ENCODE data around the gene GFER. TPM values are rescaled to one million over a fixed set of nuclear protein-coding genes. Genes with fewer than 3 reads are reported as not detected.

GFER gene
- total RNA-seq, 2 donors from 2014 or later = 13.2 to 35.9 TPM

DNA sequence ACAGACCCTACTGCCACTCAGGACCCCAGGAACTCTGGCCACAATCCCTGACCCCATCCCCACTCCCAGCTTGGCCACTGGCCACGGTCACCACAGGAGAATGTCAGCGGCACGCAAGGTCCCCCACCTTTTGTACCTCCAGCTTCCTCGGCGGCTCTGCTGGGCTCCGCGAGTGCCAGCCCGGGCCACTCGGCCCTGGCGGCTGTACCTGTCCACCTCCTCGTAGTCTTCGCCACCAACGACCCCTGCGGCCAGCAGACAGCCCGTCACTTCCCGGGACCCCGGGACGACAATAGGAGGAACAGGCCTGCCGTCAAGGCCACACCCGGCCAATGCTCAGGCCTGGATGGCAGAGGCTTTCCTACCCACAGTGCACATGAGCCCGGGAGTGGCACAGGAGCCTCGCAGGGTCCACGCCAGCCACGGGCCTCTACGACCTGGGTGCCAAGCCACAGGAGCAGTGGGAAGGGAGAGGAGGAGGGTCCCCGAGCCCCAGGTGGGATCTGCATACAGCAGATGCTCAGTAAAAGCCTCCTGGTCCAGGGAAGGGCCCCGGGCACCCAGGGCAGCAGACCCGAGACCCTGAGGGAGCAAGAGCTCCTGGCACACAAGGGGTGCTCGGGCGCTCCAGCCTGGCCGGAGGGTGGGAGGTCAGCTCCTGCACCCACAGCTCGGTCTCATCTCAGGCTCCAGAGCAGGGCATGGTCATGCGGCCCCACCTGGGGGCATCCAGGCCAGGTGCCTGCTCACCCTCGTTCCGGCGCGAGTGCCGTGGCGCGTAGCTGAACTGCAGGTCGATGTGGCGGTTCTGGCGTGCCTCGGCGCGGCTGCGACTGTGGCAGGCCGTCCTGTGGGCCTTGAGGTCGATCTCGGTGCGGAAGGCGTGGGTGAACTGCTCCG is 17.7 kb downstream of the GFER start:
- Histone ChIP-seq H3K27me3 (no peaks in the 10 kb centered on the region), H3K4me1 (peaks cover 36% of the 10 kb centered on the region), H3K4me3 (no peak overlapping the region), H3K36me3 (replicated peaks in 1 of 2; ENCODE audit: insufficient read depth in 1 of 2, low read depth in 2 of 2) (peaks cover 33% of the 10 kb centered on the region in 2 donors), H3K27ac (no peak overlapping the region), H3K9me3 (no peaks in the 10 kb centered on the region)
- DNase-seq (no peak), ATAC-seq (no peak)
- 91 to 94% methylated on average over 31 to 51 of the region's 53 CpGs for WGBS, 2 donors
- intact Hi-C loops (cut with DNase I) = no loop called here
- TF ChIP-seq, protein P1, sequence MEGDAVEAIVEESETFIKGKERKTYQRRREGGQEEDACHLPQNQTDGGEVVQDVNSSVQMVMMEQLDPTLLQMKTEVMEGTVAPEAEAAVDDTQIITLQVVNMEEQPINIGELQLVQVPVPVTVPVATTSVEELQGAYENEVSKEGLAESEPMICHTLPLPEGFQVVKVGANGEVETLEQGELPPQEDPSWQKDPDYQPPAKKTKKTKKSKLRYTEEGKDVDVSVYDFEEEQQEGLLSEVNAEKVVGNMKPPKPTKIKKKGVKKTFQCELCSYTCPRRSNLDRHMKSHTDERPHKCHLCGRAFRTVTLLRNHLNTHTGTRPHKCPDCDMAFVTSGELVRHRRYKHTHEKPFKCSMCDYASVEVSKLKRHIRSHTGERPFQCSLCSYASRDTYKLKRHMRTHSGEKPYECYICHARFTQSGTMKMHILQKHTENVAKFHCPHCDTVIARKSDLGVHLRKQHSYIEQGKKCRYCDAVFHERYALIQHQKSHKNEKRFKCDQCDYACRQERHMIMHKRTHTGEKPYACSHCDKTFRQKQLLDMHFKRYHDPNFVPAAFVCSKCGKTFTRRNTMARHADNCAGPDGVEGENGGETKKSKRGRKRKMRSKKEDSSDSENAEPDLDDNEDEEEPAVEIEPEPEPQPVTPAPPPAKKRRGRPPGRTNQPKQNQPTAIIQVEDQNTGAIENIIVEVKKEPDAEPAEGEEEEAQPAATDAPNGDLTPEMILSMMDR (IDR thresholded peaks at IDR 0.05) = no peak

DNA sequence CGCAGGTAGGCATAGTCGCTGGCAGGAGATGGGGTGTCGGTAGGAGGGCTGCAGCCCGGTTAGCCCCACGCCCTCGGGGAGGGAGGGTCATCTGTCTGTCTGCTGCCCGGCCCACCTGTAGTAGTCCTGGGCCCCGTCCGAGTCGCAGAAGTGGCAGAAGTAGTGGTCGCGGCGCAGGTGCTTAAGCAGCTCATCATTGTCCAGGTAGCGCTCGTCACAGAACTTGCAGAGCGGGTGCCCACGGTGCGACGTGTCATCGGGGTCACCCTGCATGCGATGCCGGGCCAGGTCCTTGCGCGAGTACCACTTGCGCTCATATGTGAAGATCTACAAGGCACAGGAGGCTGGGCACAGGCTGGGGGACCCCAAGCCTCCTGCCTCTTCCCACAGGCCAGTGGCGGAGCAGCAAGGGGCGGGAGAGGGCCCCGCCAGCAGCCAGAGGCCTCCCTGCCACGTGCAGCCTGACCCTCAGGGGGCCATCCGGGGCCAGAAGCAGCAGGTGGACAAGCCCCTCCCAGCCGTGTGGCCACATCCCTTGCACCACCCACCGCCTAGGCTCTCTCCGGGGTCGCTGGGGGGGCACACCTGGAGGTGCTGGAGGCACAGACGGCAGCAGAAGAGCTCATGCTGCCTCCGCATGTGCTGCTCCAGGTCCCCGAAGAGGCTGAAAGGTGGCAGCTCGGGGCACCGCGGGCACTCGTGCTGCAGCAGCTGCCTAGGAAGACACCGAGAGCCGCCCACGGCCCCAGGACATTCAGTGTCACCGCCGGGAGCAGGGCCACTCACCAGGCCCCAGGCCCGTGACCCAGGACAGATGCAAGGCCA is 18.6 kb downstream of the GFER start:
- H3K9me3 ChIP-seq = no peaks in the 10 kb centered on the region
- intact Hi-C loops (cut with DNase I) = no loop called here
- DNase-seq = peak in 1 of 4 donors; percentile 12
- ATAC-seq = no peak
- H3K36me3 ChIP-seq (replicated peaks in 1 of 2; ENCODE audit: insufficient read depth in 1 of 2, low read depth in 2 of 2) = peaks cover 33% of the 10 kb centered on the region in 2 donors
- no peak overlapping the region for H3K4me3 ChIP-seq
- H3K4me1 ChIP-seq = peaks cover 45% of the 10 kb centered on the region
- WGBS, 2 donors = 86 to 94% methylated on average over 9 to 46 of the region's 47 CpGs
- H3K27ac ChIP-seq = no peak overlapping the region
- TF ChIP-seq, protein P1 (IDR thresholded peaks at IDR 0.05) = no peak
- no peak for TF ChIP-seq POLR2A (IDR thresholded peaks at IDR 0.05)
- no peaks in the 10 kb centered on the region for H3K27me3 ChIP-seq

DNA sequence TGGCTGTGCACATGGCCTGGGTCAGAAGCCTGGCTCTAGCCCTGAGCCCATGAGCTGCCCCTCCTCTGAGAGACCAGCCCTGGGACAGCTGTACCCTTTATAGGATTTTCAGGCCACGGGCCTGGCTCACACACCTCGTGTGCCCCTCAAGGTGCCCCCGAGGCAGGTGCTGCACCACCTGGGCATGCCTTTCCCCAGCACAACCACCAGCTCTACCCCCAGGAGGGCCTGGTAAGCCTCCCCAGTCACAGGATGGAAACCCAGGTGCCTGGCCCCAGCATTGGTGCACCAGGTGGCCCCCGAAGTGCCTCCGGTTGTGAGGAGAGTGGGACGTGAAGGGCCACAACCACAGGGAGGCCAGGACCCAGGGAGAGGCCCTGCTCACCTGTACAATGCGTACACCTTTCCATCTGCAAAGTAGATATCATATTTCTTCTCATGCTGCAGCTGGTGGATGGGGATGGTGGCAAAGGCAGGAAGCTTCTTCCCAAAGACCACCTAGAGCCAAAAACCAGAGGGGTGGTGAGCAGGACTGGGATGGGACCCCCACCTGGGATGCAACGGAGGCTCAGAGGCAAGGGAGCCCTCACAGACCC is 19.3 kb downstream of the GFER start:
- Histone ChIP-seq H3K9me3 (no peaks in the 10 kb centered on the region), H3K27me3 (no peaks in the 10 kb centered on the region), H3K36me3 (replicated peaks in 1 of 2; ENCODE audit: insufficient read depth in 1 of 2, low read depth in 2 of 2) (peaks cover 27 to 33% of the 10 kb centered on the region in 2 donors), H3K27ac (peak overlapping the region in 1 of 4 donors; percentile 72), H3K4me3 (no peak overlapping the region), H3K4me1 (peaks cover 52% of the 10 kb centered on the region)
- 51 to 66% methylated on average over 6 to 8 of the region's 8 CpGs for WGBS, 2 donors
- no peak for ATAC-seq
- TF ChIP-seq POLR2A (IDR thresholded peaks at IDR 0.05) = no peak
- TF ChIP-seq, protein P1 (IDR thresholded peaks at IDR 0.05) = no peak
- intact Hi-C loops (cut with DNase I) = no loop called here
- DNase-seq = no peak

DNA sequence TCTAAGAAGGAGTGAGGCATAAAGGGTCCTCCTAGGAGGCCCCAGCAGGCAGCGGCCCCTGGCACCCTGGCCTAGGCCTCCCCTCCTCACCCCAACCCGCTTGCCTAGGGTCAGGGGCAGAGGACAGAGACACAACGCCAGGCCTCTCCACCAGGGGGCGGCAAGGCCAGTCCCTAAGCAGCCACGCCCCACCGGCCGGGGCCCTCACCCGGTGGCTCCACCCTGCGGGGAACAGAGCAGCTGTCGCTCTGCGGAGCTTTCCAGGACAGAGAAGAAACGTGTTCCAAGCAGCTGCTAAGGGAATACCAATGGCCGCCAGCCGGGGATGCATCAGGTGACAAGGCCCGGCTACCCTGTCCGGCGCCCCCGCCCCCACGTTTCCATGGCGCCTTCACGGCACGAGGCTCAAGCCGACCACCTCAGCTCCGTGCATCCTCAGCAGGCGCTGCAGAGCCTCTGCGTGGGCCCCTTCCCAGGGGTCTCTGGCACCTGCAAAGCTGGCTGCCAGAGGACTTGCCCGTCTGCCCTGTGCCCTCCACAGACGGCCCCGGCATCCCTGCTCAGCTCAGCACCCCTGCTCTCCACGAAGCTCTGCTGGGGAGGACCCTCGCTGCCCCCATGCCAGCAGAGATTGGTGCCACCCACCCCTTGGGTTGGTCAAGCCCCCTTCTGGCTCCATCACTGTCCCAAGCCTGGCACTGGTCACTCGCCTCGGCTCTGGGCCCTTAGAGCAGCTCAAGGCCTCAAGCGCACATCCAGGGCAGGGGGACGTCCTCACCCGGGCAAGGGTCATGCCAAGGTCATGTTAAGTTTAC is 20.0 kb downstream of the GFER start:
- Histone ChIP-seq H3K27ac (peak overlapping the region; percentile 61 to 83 (median 75)), H3K36me3 (replicated peaks in 1 of 2; ENCODE audit: insufficient read depth in 1 of 2, low read depth in 2 of 2) (peaks cover 26% of the 10 kb centered on the region in 2 donors), H3K4me3 (no peak overlapping the region), H3K27me3 (no peaks in the 10 kb centered on the region), H3K9me3 (no peaks in the 10 kb centered on the region), H3K4me1 (peaks cover 58% of the 10 kb centered on the region)
- peak; percentile 96 to 98 (median 97) for DNase-seq
- WGBS, 2 donors = 18 to 46% methylated on average over 12 to 34 of the region's 36 CpGs
- ATAC-seq = peak; percentile 89
- TF ChIP-seq POLR2A (IDR thresholded peaks at IDR 0.05) = no peak
- TF ChIP-seq, protein P1 (IDR thresholded peaks at IDR 0.05) = peak; percentile 89 to 98 (median 95)
- intact Hi-C loops (cut with DNase I) = no loop called here

Measured in body of pancreas (tissue), 4 donors.